NOMO-1 treated with DMSO at 0.1 percent for 48 hours (cell line): ENCODE measurements around the gene LINGO3.
"Not testable (repeated sequence)": the region's sequence is repeated elsewhere in the genome, so short reads cannot be mapped to it uniquely, and the experiment has no call there.

Source experiments
- DNase-seq: peaks from one replicate; lab custom pipeline; 2025; ENCODE audit not compliant: unreplicated experiment; lab: John Stamatoyannopoulos, UW

The LINGO3 gene, protein sequence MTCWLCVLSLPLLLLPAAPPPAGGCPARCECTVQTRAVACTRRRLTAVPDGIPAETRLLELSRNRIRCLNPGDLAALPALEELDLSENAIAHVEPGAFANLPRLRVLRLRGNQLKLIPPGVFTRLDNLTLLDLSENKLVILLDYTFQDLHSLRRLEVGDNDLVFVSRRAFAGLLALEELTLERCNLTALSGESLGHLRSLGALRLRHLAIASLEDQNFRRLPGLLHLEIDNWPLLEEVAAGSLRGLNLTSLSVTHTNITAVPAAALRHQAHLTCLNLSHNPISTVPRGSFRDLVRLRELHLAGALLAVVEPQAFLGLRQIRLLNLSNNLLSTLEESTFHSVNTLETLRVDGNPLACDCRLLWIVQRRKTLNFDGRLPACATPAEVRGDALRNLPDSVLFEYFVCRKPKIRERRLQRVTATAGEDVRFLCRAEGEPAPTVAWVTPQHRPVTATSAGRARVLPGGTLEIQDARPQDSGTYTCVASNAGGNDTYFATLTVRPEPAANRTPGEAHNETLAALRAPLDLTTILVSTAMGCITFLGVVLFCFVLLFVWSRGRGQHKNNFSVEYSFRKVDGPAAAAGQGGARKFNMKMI

DNA sequence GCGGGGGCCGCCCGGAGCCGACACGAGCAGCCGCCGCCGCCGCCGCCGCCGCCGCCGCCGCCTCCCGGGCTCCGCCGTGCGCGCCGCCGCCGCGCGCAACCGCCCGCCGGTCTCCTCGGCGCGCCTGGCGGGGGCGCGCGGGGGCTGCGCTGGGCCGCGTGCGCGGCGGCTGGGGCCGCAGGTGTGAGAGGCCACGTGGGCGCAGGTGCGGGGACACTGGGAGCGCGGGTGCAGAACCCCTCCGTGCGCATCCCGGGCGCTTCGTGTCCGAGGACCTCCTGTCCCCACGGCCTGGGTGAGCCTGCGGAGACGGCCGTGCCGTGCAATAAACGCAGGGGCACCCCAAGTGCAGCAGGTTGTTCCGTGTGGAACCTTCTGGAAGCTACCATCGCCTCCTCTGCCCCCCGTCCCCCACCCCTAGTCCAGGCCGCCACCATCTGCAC, at the start of gene LINGO3:
LINGO3 (minus strand) TSS at position 41 of the 443 bp plus-strand sequence. CDS start 16,378 bp downstream, outside the sequence.
- DNase-seq: no peak

DNA sequence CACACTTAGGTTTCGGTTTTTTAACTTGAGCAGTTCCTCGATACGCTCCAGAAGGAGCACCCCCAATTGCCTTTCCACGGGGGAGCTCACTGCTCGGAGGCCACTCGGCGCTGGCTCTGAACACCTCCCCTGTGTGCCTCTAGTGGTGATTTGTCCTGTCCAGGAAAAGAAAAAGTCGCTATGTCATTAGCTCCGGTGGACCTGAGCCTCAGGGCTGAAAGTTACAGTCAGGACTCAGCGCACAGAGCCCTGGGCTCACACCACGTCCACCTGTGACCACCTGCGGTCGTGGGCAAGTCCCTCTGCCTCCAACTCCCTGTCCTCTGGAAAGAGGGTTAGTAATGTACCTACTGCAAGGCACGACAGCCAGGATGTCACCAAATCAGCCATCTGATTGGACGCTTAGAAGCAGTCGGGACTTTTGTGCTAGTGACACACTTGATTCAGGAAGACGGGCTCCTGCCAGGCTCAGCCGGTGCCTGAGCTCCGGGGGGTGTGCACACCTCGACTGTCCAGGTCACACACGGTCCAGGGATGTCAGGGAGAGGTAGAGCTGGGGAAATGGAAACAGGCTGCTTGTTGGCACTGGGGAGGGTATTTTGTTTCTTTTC, 48.2 kb upstream of the LINGO3 start:
- no peak for DNase-seq

DNA sequence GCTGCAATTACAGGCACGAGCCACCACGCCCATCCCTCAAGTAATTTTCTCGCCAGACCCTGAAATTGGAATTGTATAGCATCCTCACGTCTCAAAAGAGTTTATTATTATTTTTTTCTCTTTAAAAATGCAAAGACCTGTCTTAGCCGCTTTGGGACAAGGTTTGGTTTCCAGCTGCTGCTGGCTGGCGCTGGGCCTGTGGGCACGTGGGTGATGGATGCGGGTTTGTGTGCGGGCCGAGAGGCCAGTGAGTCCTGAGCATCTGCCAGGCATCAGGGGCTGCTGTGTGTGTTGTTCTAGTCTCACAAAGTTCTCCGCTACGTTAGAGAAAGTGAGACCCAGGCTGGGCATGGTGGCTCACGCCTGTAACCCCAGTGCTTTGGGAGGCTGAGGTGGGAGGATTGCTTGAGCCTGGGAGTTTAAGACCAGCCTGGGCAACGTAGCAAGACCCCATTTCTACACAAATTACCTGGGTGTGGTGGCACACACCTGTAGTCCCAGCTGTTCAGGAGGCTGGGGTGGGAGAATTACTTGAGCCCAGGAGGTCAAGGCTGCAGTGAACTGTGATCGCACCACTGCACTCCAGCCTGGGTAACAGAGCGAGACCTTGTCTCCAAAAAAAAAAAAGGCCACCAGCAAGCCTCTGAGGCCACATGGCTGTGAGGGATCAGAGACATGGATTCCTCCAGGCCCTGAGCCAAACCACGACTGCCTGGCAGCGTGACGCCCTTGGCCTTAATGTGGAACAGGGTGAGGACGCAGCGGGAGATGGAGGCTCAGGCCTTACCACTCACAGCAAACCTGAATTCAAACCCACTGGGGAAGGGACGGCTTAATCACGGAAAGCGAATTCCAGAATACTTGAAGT, 47.4 kb upstream of the LINGO3 start:
- DNase-seq: no peak

DNA sequence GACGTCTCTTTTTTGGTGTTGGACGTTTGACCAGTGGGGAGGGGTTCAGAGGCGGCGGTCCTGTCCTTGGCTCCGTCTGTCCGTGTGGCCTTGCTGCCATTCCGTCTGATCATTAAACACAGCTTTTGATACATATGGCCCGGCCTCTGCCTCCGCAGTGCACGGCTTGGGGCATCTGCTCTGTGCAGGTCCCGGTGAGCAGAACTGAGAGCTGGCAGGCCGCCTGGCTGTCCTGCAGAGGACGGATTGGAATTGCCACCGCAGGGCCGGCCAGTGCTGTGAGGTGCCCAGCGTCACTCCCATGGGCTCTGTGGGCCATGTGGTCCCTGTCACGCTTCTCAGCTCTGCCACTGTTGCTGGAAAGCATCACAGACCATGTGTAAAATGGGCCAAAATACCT, 46.7 kb upstream of the LINGO3 start:
- no peak for DNase-seq

DNA sequence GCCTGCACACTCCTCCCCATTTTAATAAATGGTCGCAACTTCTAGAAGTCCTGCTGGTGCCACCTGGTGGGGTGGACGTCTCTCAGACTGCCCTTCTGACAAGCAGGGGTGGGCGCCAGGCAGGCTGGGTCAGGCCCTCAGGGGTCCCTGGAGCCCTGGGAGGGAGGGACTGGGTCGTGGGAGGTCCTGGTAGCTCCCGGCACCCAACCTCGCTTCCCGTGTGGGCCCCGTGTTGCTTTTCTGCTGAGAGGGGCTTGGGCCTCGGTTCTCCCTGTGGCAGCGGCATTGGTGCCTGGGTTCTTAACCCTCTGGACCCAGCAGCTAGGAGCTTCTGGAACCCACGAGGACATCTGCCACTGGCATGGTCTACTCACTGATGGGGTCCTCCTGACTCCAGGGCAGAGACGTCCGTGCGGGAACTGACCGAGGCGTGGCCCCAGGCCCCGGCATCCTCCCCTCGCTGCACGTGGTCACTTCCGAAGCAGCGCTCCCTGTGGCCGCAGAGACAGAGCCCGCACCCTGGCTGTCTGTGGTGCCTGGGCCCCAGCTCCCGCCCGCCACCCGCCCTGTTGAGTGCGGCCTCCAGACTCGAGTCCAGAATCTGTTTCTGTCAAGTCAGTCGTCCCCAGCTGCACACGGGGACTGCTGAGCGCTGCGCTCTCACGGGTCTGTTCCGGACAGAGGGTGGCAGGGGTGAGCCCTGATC, 46.1 kb upstream of the LINGO3 start:
- no peak for DNase-seq

DNA sequence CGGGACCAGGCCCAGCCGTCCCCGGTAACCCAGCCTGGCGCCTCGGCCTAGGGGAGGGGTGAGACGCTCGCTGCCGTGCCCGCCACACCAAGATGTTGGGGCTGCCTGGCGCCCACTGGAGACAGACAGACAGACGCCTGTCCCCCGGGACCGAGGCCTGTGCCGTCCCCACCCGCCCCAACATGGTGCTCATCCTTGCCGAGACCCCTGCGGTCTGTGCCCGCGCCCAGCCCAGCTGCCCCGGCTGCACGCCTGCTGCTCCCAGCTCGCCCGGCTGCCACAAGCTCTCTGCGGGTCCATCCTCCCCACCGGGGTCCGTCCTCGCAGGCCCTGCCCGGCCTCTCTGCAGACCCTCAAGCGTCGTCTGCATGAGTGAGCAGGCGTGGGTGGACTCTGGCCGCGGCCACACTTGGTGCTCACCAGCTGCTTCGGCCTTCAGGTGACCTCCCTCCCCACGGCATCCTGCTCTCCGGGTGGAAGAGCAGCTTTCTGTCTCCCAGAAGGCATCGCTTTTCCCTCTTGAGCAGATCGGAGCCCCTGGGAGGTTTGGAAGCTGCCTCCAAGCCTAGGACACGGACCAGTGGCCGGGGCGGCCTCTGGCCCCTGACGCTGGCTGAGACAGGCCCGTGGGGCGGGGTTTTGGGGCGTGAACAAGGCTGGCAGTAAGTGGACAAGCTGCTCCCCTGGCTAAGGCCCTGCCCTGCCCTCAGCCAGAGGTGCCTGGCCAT, 45.4 kb upstream of the LINGO3 start:
- no peak for DNase-seq

DNA sequence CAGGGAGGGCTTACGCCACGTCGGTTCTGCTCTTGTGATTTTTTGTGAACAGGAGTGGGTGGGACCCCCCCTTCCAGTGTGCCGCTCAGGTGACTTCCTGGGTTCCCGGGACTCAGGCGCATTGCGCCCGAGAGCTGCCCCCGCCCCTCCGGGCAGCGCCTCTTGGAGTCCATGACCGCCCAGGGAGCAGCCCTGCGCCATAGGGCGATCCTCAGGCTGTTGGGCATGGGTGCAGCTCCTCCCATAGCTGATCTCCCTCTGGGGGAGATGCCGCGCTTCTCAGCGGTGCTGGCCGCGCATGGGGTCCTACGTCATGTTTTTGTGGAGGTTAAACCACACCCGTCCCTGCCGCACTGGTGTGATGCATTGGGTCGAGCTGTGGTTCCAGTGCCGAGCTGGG, 44.2 kb upstream of the LINGO3 start:
- no peak for DNase-seq

DNA sequence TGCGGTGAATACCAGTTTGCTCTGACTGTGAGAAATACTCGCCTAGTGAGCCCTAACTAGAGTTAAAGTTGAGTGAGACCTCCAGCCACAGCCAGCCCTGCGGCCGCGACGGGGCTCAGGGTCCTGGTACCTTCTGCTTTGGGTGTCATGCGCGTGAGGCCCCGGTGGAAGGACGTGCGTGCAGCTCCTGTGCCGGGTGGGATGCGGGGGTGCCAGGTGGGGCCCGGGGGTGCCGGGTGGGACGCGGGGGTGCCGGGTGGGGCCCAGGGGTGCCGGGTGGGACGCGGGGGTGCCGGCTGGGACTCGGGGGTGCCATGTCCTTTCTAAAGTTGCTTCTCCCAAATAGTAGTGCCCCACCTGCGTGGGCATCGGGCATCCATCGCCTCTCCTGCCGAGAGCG, 43.6 kb upstream of the LINGO3 start:
- no peak for DNase-seq

DNA sequence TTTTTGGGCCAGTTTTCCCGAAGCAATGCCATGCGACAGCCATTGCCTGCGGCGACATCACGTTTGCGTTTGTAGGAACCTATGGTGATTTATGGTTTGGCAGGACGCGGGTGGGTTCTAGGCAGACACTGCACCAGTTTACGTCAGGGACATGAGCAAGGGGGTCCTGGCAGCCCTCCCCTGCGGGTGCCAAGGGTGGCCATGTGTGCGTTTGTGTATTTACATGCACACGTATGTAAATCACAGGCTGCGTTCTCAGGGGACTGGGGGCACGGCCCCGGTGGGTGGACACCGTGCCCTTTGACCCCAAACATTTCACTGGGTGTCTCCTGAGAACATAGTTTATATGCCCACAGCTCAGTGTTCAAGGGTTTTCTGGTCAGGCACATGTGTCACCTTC, 42.7 kb upstream of the LINGO3 start:
- DNase-seq: no peak

DNA sequence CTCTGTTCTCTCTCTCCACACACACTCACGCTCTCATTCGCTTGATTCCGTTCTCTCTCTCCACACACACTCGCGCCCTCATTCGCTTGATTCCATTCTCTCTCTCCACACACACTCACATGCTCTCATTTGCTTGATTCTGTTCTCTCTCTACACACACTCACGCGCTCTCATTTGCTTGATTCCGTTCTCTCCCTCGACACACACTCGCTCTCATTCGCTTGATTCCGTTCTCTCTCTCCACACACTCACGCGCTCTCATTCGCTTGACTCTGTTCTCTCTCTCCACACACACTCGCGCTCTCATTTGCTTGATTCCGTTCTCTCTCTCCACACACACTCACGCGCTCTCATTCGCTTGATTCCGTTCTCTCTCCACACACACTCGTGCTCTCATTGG, 41.9 kb upstream of the LINGO3 start:
- not testable (repeated sequence) for DNase-seq

DNA sequence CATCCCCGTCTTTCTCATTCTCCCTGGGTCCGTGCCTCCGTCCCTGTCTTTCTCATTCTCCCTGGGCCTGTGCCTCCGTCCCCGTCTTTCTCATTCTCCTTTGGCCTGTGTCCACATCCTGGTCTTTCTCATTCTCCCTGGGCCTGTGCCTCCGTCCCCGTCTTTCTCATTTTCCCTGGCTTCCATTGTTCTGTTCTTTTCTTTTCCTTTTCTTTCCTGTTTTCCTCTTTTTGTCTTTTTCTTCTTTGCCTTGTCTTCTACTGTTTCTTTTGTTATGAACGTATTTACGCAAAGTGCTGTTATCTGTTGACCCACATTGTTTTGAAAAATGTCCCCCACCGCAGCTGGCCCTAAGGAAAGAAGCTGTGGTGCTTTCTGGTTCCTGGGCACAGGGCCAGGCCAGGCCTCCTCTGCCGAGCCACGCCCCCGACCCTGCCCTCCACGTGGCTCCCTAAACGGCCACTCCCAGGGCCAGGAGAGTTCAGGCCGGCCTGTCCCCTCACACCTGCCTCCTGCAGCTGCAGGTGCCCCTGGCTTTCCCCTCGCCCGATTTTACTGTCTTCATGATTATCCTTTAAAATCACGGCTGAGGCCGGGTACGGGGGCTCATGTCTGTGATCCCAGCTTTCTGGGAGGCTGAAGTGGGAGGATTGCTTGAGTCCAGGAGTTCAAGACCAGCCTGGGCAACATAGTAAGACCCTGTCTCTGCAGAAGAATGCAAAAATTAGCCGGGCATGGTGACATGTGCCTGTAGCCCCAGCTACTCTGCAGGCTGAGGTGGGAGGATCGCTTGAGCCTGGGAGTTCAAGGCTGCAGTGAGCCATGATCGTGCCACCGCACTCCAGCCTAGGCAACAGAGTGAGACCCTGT, 38.1 kb upstream of the LINGO3 start:
- no peak for DNase-seq

DNA sequence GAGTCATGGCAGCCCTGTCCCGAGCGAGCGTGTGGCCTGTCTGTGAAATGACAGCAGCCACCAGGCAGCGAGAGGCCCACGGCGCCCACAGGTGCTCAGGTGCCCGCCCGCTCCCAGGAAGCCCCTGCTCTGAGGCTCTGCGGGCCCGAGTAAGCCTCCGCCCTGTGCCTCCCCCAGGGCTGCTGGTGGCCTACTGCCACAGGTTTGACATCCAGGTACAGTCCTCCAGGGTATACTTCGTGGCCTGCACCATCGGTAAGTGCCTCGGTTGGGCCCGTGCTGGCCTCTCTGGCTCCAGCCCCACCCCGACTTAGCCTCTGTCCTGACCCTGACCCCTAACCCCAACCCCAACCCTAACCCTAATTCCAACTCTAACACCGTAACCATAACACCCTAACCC, 37.1 kb upstream of the LINGO3 start:
- no peak for DNase-seq

DNA sequence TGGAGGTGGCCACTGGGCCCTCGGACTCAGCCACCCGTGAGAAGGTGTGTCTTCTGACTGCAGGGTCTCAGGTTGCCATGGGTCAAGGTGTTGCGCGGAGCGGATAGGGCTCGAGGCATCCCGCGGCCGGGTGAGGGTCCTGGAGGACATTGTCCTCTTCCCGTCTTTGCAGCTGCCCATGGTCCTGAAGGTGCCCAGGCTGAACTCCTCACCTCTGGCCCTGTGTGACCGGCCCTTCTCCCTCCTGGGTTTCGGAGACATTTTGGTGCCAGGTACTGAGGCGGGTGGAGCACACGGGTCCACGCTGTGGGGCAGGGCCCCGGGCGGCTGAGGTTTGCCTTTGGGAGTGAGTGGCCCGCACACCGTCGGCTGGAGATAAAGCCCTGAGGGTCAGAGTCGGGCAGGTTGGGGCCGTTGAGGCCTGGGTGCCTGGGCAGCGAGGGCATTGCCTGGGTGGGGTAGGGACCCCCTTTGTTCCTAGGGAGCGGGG, 36.5 kb upstream of the LINGO3 start:
- no peak for DNase-seq

DNA sequence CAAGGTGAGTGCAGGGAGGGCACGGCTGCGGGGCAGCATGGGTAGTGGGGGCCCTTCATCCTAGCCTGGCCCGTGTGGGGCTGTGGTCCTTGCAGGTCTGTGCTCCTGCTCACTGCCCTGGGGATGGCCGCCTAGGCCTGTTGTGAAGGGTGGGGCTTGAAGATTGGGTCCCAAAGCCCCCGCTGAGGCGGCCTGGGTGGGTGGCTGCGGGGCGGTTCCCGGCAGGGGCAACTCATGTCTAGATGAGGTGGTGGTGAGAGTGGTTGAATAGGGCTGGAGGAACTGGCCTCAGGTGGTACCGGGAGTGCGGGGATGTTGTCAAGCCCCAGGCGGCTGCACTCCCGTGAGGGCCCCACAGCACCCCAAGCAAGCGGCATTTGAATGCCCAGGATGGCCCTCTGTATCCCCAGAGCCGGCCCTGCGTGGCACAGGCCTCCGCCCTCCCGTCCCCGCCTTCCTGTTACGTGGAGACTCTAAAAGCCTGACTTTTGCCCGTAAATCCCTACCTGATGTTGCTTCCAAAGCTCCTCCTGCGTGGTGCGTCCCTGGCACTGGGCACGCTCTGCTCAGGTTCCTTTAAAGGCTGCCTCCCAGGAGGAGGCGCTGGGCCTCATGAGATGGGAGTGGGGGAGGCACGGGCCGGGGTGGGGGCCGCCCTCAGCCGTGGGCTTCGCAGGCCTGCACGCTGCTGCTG, 35.5 kb upstream of the LINGO3 start:
- DNase-seq: no peak

DNA sequence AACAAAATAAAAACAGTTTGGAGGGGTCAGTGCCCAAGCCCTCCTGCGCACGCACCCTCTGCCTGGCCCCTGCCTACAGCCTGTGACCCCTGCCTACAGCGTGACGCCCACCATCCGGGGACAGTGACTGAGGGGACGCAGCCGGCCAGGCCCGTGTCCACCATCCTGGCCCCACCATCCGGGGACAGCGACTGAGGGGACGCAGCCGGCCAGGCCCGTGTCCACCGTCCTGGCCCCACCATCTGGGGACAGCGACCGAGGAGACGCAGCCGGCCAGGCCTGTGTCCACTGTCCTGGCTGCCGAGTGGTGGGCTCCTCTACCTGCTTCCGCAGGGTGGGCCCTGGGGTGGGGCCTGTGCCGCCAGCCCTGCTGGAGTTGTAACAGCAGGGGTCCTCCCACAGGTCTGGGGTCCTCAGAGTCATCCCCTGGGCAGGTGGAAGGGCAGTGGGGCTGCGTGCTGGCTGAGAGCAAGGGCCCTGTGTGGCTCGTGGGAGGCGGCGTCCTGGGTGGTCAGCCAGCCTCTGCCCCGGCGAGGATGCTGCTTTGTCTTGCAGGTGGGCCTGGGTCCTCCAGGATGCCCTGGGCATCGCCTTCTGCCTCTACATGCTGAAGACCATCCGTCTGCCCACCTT, 34.8 kb upstream of the LINGO3 start:
- no peak for DNase-seq

DNA sequence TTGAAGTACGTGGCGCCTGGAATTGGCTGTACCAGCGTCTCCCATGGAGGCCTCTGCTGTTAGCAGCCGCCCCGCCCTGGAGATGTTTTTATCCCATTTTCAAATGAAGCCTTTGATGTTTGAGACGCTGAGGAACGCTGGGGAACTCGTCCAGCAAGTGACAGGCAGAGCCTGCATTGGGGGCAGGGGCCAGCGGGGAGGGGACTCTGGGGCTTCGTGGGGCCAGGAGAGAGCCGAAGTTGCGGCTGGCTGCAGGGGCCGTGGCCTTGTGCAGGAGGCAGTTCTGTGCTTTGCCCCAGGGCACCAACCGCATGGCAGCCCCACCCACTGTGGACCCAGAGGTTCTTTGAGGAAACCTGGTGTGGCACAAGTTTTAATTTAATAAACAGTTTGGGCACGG, 34.0 kb upstream of the LINGO3 start:
- DNase-seq: no peak

DNA sequence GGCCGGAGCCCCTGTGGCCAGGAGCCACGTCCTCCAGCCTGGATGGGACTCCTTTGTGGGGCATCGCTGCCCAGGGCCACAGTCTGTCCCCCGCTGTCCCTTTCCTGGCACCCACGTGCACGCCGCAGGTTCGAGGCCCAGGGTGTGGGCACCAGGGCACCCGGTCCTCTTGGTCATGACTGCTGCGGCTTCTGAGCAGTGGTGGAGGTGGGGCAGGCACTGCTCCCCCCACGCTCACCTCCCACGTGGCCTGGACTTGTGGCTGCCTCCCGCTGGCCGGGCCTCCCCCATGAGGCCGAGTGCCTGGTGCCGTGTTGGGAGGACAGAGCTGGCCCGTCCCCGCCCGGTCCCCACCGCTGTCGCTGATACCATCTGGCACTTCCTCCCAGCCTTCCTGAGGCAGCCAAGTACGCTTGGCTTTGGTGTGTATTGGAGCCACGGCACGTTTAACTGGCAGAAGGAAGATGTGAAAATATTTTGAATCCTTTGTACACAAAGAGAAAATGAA, 33.3 kb upstream of the LINGO3 start:
- no peak for DNase-seq
